HepG2 (cell line): ENCODE data around the gene KATNB1. TPM values are rescaled to one million over a fixed set of nuclear protein-coding genes. Genes with fewer than 3 reads are reported as not detected.

Experiments used
- ATF7-NPFF ChIP-seq: sonication (generic); formaldehyde crosslinking; IDR thresholded peaks from 2 replicates; pipeline ENCODE4 v1.8.1; 2023; ENCODE audit warnings: mild to moderate bottlenecking, low read depth, missing genetic modification reagents, moderate library complexity
- GATAD2A ChIP-seq: IDR thresholded peaks from 2 replicates; pipeline ENCODE4 v1.6.1; 2016
- HOXA3 ChIP-seq: sonication (generic); formaldehyde crosslinking; IDR thresholded peaks from 2 replicates; pipeline ENCODE4 v1.5.0; 2020; ENCODE audit warnings: missing genetic modification reagents
- KDM2A ChIP-seq: sonication (generic); formaldehyde crosslinking; IDR thresholded peaks from 2 replicates; pipeline ENCODE4 v1.4.0; 2020; ENCODE audit warnings: low read depth, missing genetic modification reagents, borderline replicate concordance
- NCOR1 ChIP-seq: fragments of 200-600 bp; sonication (generic); IDR thresholded peaks from 2 replicates; pipeline ENCODE4 v1.7.0; 2017; ENCODE audit warnings: antibody characterized with exemption, low read length, borderline replicate concordance
- NFATC3 ChIP-seq: sonication (generic); formaldehyde crosslinking; IDR thresholded peaks from 2 replicates; pipeline ENCODE4 v1.5.1; 2020; ENCODE audit warnings: mild to moderate bottlenecking, missing genetic modification reagents
- PHF5A ChIP-seq: IDR thresholded peaks from one replicate; pipeline ENCODE4 v1.6.1; 2018; ENCODE audit warnings: low read depth, missing genetic modification reagents; ENCODE audit not compliant: unreplicated experiment
- SOX13 ChIP-seq, 3 experiments: fragments of 450-650 bp in 1 of 3; sonication (generic) in 1 of 3; formaldehyde crosslinking in 1 of 3; IDR thresholded peaks in 2 of 3; conservative IDR thresholded peaks in 1 of 3; 2 replicates each; pipeline versions ENCODE4 v1.5.0 to v1.6.1; 2016 to 2020; ENCODE audit warnings: antibody characterized with exemption in 1 of 3, mild to moderate bottlenecking in 1 of 3, missing compliant biosample characterization in 1 of 3, missing genetic modification reagents in 1 of 3, moderate library complexity in 1 of 3
- ZNF136 ChIP-seq: sonication (generic); formaldehyde crosslinking; IDR thresholded peaks from 2 replicates; pipeline ENCODE4 v1.8.1; 2022; ENCODE audit warnings: low read depth, mild to moderate bottlenecking, moderate library complexity, missing genetic modification reagents
- ZNF207 ChIP-seq: fragments of 450-650 bp; IDR thresholded peaks from 2 replicates; pipeline ENCODE4 v1.6.1; 2016; ENCODE audit warnings: antibody characterized with exemption, borderline replicate concordance
- ZNF232 ChIP-seq: sonication (generic); formaldehyde crosslinking; IDR thresholded peaks from 2 replicates; pipeline ENCODE4 v1.4.0; 2020; ENCODE audit warnings: missing genetic modification reagents, borderline replicate concordance
- ZNF354B ChIP-seq: sonication (generic); formaldehyde crosslinking; IDR thresholded peaks from 2 replicates; pipeline ENCODE4 v1.8.0; 2022; ENCODE audit warnings: mild to moderate bottlenecking, missing genetic modification reagents
- ZNF558 ChIP-seq: sonication (generic); formaldehyde crosslinking; IDR thresholded peaks from 2 replicates; pipeline ENCODE4 v1.9.0; 2022; ENCODE audit warnings: mild to moderate bottlenecking, missing genetic modification reagents, borderline replicate concordance
- ZSCAN30 ChIP-seq: sonication (generic); formaldehyde crosslinking; IDR thresholded peaks from 2 replicates; pipeline ENCODE4 v1.5.0; 2020; ENCODE audit warnings: mild to moderate bottlenecking, missing genetic modification reagents
- polyA plus RNA-seq, 8 experiments: library from polyadenylated mRNA; depleted of rRNA in 3 of 8; stranded (reverse) in 7 of 8; unstranded in 1 of 8; fragments of >200 nt; fragmentation: Illumina TruSeq in 4 of 8; extraction: Trizol in 4 of 8; gene quantifications; 2 replicates each; pipeline versions ENCODE4 v1.2.1 to v1.2.3, GENCODE V29; 2011 to 2016; ENCODE audit warnings: low read depth in 4 of 8, missing spikeins in 1 of 8, mixed read lengths in 1 of 8; ENCODE audit not compliant: insufficient read depth in 1 of 8
- total RNA-seq, 5 experiments: library from RNA; depleted of rRNA; stranded (reverse); fragments of >200 nt; fragmentation: Illumina TruSeq; extraction: Trizol; gene quantifications; 2 replicates each; pipeline ENCODE4 v1.2.3, GENCODE V29; 2016; ENCODE audit warnings: low read depth in 1 of 5
- TF ChIP-seq, protein P1 (sequence below): sonication (generic); formaldehyde crosslinking; IDR thresholded peaks from 2 replicates; pipeline ENCODE4 v1.4.0; 2020; ENCODE audit warnings: mild to moderate bottlenecking, missing genetic modification reagents
- TF ChIP-seq, protein P2 (sequence below): sonication (generic); formaldehyde crosslinking; IDR thresholded peaks from 2 replicates; pipeline ENCODE4 v1.5.1; 2020; ENCODE audit warnings: mild to moderate bottlenecking, missing genetic modification reagents, borderline replicate concordance
- TF ChIP-seq, protein P3 (sequence below): sonication (generic); formaldehyde crosslinking; IDR thresholded peaks from 2 replicates; pipeline ENCODE4 v1.9.0; 2021; ENCODE audit warnings: missing genetic modification reagents, borderline replicate concordance
- TF ChIP-seq, protein P4 (sequence below): sonication (generic); formaldehyde crosslinking; IDR thresholded peaks from 2 replicates; pipeline ENCODE4 v1.4.0; 2020; ENCODE audit warnings: mild to moderate bottlenecking, missing genetic modification reagents
- TF ChIP-seq, protein P5 (sequence below): sonication (generic); formaldehyde crosslinking; IDR thresholded peaks from 2 replicates; pipeline ENCODE4 v1.4.0; 2020; ENCODE audit warnings: mild to moderate bottlenecking, missing genetic modification reagents, borderline replicate concordance
- TF ChIP-seq, protein P6 (sequence below): sonication (generic); formaldehyde crosslinking; IDR thresholded peaks from 2 replicates; pipeline ENCODE4 v1.4.0; 2020; ENCODE audit warnings: mild to moderate bottlenecking, missing genetic modification reagents

KATNB1 gene
- total and polyA plus RNA-seq, 2 of the 13 experiments (the other 11 are each of a cell fraction or from before 2014, with no cell fraction given), result 31.5 to 43.5 TPM

DNA sequence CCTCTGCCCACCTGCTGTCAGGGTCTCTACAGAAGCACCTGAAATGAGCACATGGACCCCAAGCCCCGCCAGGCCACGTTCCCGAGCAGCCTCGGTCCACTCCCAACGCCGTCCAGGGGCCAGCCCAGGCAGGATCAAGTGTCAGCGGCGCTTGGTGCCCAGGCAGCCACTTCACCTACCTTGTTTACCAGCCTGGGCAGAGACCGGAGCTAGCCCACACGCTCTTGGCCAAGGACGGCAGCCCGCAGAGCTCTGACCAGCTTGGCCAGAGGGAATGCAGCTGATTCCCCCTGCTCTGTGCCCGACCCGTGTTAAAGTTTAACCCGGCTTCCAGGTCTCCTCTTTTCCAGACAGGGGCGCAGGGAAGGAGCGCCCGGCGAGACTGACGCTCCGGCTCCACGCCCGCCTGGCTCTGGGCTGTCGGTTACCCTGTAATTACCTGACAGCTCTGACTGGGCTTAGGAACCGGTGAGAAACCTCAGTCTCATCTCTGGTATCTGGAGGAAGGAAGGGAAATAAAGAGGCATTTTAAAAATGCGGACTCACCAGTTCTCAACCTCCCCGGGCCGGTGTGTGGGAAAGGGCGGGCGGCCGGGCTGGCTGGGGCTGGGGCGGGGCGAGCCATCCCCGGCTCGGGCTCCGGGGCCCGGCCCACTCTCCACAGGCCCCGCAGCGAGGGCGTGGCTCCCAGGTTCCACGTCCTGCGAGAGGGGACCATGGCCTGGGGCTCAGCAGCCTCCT lies 62.1 kb downstream of the KATNB1 start (continued):
- TF ChIP-seq KDM2A (CRISPR knock-in tag) (peak; percentile 79), NFATC3 (CRISPR knock-in tag) (no peak), ZNF207 (no peak), ZNF232 (0 out of 2 replicates have a peak, but pooled peaks have one; percentile 2), PHF5A (CRISPR knock-in tag) (no peak), GATAD2A (peak; percentile 84), SOX13 (IDR thresholded peaks at IDR 0.05) (peak; percentile 51; the same call in 1 of the 2 replicates), SOX13 (CRISPR knock-in tag; conservative IDR thresholded peaks at IDR 0.05 in 1 of 2, IDR thresholded peaks at IDR 0.05 in 1 of 2) (peak in 1 of 2 experiments; percentile 62; a peak in 2 of 4 replicates), NCOR1 (no peak), ZNF354B (peak; percentile 48; the same call in 1 of the 2 replicates), ATF7-NPFF (peak; percentile 63; the same call in 1 of the 2 replicates), ZNF558 (CRISPR knock-in tag) (peak; percentile 72; the same call in 1 of the 2 replicates), HOXA3 (peak; percentile 44; the same call in 1 of the 2 replicates), ZNF136 (CRISPR knock-in tag) (no peak), ZSCAN30 (CRISPR knock-in tag) (no peak)
- TF ChIP-seq, protein P1, sequence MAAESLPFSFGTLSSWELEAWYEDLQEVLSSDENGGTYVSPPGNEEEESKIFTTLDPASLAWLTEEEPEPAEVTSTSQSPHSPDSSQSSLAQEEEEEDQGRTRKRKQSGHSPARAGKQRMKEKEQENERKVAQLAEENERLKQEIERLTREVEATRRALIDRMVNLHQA (CRISPR knock-in tag), result no peak
- TF ChIP-seq, protein P2, sequence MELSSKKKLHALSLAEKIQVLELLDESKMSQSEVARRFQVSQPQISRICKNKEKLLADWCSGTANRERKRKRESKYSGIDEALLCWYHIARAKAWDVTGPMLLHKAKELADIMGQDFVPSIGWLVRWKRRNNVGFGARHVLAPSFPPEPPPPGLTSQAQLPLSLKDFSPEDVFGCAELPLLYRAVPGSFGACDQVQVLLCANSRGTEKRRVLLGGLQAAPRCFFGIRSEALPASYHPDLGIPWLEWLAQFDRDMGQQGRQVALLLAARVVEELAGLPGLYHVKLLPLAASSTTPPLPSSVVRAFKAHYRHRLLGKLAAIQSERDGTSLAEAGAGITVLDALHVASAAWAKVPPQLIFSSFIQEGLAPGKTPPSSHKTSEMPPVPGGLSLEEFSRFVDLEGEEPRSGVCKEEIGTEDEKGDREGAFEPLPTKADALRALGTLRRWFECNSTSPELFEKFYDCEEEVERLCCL (CRISPR knock-in tag), result 0 out of 2 replicates have a peak, but pooled peaks have one; percentile 12
- TF ChIP-seq, protein P3, sequence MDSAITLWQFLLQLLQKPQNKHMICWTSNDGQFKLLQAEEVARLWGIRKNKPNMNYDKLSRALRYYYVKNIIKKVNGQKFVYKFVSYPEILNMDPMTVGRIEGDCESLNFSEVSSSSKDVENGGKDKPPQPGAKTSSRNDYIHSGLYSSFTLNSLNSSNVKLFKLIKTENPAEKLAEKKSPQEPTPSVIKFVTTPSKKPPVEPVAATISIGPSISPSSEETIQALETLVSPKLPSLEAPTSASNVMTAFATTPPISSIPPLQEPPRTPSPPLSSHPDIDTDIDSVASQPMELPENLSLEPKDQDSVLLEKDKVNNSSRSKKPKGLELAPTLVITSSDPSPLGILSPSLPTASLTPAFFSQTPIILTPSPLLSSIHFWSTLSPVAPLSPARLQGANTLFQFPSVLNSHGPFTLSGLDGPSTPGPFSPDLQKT, result no peak
- TF ChIP-seq, protein P4, sequence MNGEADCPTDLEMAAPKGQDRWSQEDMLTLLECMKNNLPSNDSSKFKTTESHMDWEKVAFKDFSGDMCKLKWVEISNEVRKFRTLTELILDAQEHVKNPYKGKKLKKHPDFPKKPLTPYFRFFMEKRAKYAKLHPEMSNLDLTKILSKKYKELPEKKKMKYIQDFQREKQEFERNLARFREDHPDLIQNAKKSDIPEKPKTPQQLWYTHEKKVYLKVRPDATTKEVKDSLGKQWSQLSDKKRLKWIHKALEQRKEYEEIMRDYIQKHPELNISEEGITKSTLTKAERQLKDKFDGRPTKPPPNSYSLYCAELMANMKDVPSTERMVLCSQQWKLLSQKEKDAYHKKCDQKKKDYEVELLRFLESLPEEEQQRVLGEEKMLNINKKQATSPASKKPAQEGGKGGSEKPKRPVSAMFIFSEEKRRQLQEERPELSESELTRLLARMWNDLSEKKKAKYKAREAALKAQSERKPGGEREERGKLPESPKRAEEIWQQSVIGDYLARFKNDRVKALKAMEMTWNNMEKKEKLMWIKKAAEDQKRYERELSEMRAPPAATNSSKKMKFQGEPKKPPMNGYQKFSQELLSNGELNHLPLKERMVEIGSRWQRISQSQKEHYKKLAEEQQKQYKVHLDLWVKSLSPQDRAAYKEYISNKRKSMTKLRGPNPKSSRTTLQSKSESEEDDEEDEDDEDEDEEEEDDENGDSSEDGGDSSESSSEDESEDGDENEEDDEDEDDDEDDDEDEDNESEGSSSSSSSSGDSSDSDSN (CRISPR knock-in tag), result peak; percentile 95
- TF ChIP-seq, protein P5, sequence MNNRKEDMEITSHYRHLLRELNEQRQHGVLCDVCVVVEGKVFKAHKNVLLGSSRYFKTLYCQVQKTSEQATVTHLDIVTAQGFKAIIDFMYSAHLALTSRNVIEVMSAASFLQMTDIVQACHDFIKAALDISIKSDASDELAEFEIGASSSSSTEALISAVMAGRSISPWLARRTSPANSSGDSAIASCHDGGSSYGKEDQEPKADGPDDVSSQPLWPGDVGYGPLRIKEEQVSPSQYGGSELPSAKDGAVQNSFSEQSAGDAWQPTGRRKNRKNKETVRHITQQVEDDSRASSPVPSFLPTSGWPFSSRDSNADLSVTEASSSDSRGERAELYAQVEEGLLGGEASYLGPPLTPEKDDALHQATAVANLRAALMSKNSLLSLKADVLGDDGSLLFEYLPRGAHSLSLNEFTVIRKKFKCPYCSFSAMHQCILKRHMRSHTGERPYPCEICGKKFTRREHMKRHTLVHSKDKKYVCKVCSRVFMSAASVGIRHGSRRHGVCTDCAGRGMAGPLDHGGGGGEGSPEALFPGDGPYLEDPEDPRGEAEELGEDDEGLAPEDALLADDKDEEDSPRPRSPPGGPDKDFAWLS (CRISPR knock-in tag), result peak; percentile 68; the same call in 1 of the 2 replicates
- TF ChIP-seq, protein P6, sequence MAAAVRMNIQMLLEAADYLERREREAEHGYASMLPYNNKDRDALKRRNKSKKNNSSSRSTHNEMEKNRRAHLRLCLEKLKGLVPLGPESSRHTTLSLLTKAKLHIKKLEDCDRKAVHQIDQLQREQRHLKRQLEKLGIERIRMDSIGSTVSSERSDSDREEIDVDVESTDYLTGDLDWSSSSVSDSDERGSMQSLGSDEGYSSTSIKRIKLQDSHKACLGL, result peak; percentile 88; the same call in 1 of the 2 replicates
